Measurements from ENCODE around the gene OR8B3. TPM values are rescaled to one million over a fixed set of nuclear protein-coding genes. Genes with fewer than 3 reads are reported as not detected.
A peak's percentile ranks its signal among the peaks of the same experiment; 100 is the strongest.
"Not testable (repeated sequence)": the region's sequence is repeated elsewhere in the genome, so short reads cannot be mapped to it uniquely, and the experiment has no call there.

OR8B3 gene
- total RNA-seq, 2 experiments from 2014 or later, result not detected

DNA sequence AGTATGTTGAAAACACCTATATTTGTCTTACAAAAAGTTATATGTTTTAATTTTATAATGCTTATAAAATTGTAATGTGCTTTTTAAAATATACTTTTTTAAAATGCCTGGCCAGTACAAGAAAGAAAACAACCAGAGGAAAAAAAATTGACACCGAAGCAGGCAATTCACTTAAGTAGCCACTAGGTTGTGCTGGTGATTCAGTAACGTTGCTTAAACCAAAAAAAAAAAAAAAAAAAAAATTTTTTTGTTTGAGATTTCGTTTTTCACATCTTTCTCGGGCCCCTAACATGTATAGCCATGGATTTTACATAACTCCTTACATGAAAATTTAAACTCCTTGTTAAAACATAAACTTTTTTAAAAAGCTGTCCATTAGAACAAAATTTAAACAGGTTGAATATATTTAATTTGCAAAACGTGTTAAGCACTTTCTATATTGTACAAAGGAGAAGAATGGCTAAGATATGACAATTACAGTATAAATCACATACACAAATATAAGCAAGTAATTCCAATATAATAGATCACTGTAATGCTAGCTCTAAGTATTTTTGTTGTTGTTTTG lies 16.6 kb upstream of the OR8B3 start:
- no peak for DNase-seq
- intact Hi-C loops (cut with micrococcal nuclease), result loop anchor here (1.0 to 10.0 kb wide), 3 partner anchors 171 to 449 kb away; partner anchors contain the start of gene ROBO3
- Mint-ChIP-seq H3K4me3 (no peak overlapping the region), H3K4me1 (ENCODE audit: low read depth) (no peaks in the 10 kb centered on the region), H3K36me3 (ENCODE audit: low read depth) (no peaks in the 10 kb centered on the region), H3K9me3 (no peaks in the 10 kb centered on the region), H3K27me3 (ENCODE audit: low read depth) (peaks cover 15% of the 10 kb centered on the region), H3K27ac (no peak overlapping the region)
- CTCF ChIA-PET, result interaction anchor here (0.6 to 2.1 kb wide), 12 partner anchors 13 to 1025 kb away, joined by 3 to 17 read pairs (median 4); no protein-coding TSS in a partner anchor

DNA sequence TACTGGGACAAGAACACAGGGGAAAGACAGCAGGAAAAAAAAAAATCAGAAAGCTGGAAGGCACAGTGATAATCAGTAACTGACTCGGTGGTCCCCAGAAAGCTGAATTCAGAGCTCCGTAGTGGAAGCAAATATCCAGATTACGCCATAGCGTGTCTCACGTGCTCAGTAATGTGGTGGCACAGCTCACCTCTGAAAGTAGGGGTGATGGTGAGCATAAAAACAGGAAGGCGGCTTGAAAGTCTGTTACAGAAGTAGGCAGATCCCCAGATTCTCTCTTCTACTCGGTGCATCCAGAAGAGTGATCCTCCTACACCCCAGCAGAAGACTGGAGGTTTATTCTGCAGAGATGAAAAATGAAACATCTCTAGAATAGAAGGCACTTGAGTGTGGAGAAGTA lies 11.1 kb upstream of the OR8B3 start:
- no peaks in the 10 kb centered on the region for H3K9me3 Mint-ChIP-seq
- CTCF ChIA-PET, result no interaction called here
- no peaks in the 10 kb centered on the region for H3K4me1 Mint-ChIP-seq (ENCODE audit: low read depth)
- intact Hi-C loops (cut with micrococcal nuclease), result loop anchor here (10.0 kb wide), 1 partner anchor 455 kb away; the partner anchor contains the start of gene ROBO3
- H3K4me3 Mint-ChIP-seq, result no peak overlapping the region
- H3K27me3 Mint-ChIP-seq (ENCODE audit: low read depth), result peaks cover 16% of the 10 kb centered on the region
- DNase-seq, result no peak
- no peaks in the 10 kb centered on the region for H3K36me3 Mint-ChIP-seq (ENCODE audit: low read depth)
- H3K27ac Mint-ChIP-seq, result no peak overlapping the region

DNA sequence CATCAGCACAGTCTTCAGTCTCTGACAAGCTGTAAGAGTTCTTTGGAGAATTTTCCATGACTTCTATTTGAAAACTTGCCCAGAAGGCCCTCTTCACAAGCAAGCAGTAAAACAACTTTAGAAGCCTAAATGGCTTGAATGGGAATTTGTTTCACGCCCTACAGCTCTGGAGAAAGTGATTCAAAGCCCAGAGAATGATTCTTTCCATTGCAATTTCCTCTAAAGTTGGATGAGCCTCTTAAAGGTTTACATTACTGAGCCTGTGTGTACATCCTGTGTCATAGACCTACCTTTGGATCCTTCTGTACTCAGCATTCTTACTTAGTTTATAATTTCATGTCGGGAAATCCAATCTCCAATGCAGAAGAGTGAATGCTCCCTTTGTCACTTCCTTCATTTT lies 6.8 kb upstream of the OR8B3 start:
- Mint-ChIP-seq H3K4me1 (ENCODE audit: low read depth) (no peaks in the 10 kb centered on the region), H3K27me3 (ENCODE audit: low read depth) (peaks cover 10% of the 10 kb centered on the region), H3K36me3 (ENCODE audit: low read depth) (peaks cover 1% of the 10 kb centered on the region), H3K4me3 (no peak overlapping the region), H3K27ac (no peak overlapping the region), H3K9me3 (no peaks in the 10 kb centered on the region)
- intact Hi-C loops (cut with micrococcal nuclease), result no loop called here
- no peak for DNase-seq
- CTCF ChIA-PET, result no interaction called here

DNA sequence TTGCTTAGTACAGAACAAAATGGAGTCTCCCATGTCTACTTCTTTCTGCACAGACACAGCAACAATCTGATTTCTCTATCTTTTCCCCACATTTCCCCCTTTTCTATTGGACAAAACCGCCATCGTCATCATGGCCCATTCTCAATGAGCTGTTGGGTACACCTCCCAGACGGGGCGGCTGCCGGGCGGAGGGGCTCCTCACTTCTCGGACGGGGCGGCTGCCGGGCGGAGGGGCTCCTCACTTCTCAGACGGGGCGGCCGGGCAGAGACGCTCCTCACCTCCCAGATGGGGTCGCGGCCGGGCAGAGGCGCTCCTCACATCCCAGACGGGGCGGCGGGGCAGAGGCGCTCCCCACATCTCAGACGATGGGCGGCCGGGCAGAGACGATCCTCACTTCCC lies 4.4 kb upstream of the OR8B3 start:
- not testable (repeated sequence) for DNase-seq; H3K4me3 Mint-ChIP-seq; H3K36me3 Mint-ChIP-seq (ENCODE audit: low read depth); H3K4me1 Mint-ChIP-seq (ENCODE audit: low read depth); H3K27ac Mint-ChIP-seq; H3K27me3 Mint-ChIP-seq (ENCODE audit: low read depth); H3K9me3 Mint-ChIP-seq
- intact Hi-C loops (cut with micrococcal nuclease), result loop anchor here (2.0 to 5.0 kb wide), 2 partner anchors 331 to 434 kb away; no protein-coding TSS in a partner anchor
- CTCF ChIA-PET, result interaction anchor here (1.9 to 2.8 kb wide), 2 partner anchors 13 to 182 kb away, joined by 9 to 16 read pairs; no protein-coding TSS in a partner anchor

DNA sequence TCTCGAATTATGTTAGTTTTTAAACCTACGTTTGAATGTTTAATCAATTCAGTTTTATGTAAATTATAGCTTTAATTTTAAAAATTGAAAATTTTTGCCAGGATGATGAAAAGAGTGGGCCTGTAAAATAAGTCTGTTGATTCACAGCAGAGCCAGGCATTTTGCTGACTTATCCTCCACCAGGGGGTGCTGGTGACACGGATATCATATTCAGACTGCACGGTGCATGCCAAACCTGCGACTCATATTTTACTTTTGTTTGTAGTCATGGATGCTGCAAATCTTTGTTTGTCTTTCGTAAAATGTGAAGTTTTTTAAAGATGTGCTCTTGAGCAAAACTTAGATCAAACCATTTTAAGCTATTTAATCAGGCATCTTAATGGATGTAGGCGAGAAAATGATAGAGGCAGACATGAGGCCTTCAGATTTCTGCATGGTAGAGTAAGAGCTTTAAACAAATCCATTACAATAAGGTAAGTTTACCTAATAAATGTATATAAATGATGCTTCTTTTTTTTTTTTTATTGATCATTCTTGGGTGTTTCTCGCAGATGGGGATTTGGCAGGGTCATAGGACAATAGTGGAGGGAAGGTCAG lies 3.6 kb upstream of the OR8B3 start:
- CTCF ChIA-PET, result interaction anchor here (0.6 to 2.8 kb wide), 12 partner anchors 8 to 500 kb away, joined by 3 to 16 read pairs (median 3); no protein-coding TSS in a partner anchor
- H3K36me3 Mint-ChIP-seq (ENCODE audit: low read depth), result peaks cover 1% of the 10 kb centered on the region
- H3K27me3 Mint-ChIP-seq (ENCODE audit: low read depth), result peaks cover 6% of the 10 kb centered on the region
- intact Hi-C loops (cut with micrococcal nuclease), result loop anchor here (1.0 to 5.0 kb wide), 3 partner anchors 184 to 434 kb away; no protein-coding TSS in a partner anchor
- no peak overlapping the region for H3K27ac Mint-ChIP-seq
- H3K4me3 Mint-ChIP-seq, result no peak overlapping the region
- H3K9me3 Mint-ChIP-seq, result no peaks in the 10 kb centered on the region
- peak; percentile 82 for DNase-seq
- no peaks in the 10 kb centered on the region for H3K4me1 Mint-ChIP-seq (ENCODE audit: low read depth)

DNA sequence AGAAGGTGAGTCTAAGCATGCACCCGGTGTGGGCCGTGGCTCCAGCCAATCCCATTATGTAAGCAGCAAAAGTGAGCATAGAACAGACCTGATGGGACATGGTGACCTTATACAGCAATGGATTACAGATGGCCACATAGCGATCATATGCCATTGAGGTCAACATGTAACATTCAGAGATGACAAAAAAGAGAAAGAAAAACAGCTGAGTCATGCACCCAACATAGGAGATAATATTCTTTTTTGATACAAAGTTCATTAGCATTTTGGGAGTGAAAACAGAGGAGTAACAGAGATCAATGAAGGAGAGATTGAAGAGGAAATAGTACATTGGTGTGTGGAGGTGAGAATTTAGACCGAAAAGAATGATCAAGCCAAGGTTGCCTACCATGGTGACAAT lies 2.0 kb downstream of the OR8B3 start:
- H3K4me3 Mint-ChIP-seq; intact Hi-C loops (cut with micrococcal nuclease); CTCF ChIA-PET; DNase-seq; H3K9me3 Mint-ChIP-seq; H3K36me3 Mint-ChIP-seq (ENCODE audit: low read depth); H3K4me1 Mint-ChIP-seq (ENCODE audit: low read depth); H3K27me3 Mint-ChIP-seq (ENCODE audit: low read depth); H3K27ac Mint-ChIP-seq: not testable (repeated sequence)

DNA sequence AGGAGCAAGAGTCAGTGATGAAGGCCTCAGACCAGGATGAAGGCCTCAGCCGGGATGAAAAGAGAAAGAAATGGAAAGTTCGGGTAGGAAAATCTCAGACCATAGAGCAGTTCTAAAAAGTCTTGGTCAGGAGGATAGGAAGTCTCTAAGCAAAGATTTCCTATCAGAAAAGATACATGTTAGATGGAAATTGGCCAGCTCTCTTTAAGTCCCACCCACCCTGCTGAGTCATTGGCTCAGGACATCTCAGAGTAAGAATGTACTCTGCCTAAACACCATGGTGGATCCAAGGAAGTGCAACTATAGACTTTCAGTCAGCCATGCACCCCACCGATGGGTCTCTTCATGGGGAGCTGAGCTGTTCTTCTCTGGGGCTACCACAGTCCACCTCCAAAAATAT lies 4.4 kb downstream of the OR8B3 start:
- CTCF ChIA-PET, result interaction anchor here (1.0 kb wide), 1 partner anchor 8 kb away, joined by 3 read pairs; no protein-coding TSS in a partner anchor
- H3K4me3 Mint-ChIP-seq, result no peak overlapping the region
- no peaks in the 10 kb centered on the region for H3K4me1 Mint-ChIP-seq (ENCODE audit: low read depth)
- H3K27ac Mint-ChIP-seq, result no peak overlapping the region
- H3K9me3 Mint-ChIP-seq, result no peaks in the 10 kb centered on the region
- H3K36me3 Mint-ChIP-seq (ENCODE audit: low read depth), result no peaks in the 10 kb centered on the region
- intact Hi-C loops (cut with micrococcal nuclease), result no loop called here
- H3K27me3 Mint-ChIP-seq (ENCODE audit: low read depth), result peaks cover 11% of the 10 kb centered on the region
- DNase-seq, result no peak

DNA sequence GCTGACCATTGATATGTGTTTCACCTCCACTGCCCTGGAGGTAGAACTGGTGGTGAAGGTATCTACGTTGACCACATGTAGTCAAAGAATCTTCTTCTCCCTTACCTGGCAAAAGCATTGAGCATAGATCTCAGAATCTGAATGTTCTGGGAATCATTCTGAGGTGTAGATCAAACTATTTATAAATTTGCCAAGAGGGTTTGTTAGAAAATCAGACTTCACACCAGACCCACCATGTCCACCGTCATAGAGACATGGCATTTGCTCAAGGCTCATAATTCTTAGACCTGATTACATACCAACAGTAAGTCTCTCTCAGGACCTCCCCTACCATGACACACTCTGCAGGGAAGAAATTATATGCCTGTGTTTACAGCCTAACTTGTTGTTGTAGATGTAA lies 14.4 kb downstream of the OR8B3 start, which contains the start of gene OR8B2:
Gene OR8B2, minus strand, starts transcription at position 101 of the 400 bp plus-strand sequence. CDS start 1,156 bp downstream, outside the sequence.
- H3K27me3 Mint-ChIP-seq (ENCODE audit: low read depth), result peaks cover 5% of the 10 kb centered on the region

DNA sequence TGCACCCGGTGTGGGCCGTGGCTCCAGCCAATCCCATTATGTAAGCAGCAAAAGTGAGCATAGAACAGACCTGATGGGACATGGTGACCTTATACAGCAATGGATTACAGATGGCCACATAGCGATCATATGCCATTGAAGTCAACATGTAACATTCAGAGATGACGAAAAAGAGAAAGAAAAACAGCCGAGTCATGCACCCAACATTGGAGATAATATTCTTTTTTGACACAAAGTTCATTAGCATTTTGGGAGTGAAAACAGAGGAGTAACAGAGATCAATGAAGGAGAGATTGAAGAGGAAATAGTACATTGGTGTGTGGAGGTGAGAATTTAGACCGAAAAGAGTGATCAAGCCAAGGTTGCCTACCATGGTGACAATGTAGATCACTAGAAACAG lies 16.0 kb downstream of the OR8B3 start:
- H3K36me3 Mint-ChIP-seq (ENCODE audit: low read depth); H3K4me3 Mint-ChIP-seq; H3K9me3 Mint-ChIP-seq; DNase-seq; CTCF ChIA-PET; intact Hi-C loops (cut with micrococcal nuclease); H3K4me1 Mint-ChIP-seq (ENCODE audit: low read depth); H3K27me3 Mint-ChIP-seq (ENCODE audit: low read depth); H3K27ac Mint-ChIP-seq: not testable (repeated sequence)

More for the DNA sequence above, 14.4 kb downstream of the OR8B3 start, which contains the start of gene OR8B2:
- intact Hi-C loops (cut with micrococcal nuclease), result no loop called here
- H3K36me3 Mint-ChIP-seq (ENCODE audit: low read depth), result no peaks in the 10 kb centered on the region
- H3K27ac Mint-ChIP-seq, result no peak within 1 kb of the TSS
- no peak for DNase-seq
- CTCF ChIA-PET, result no interaction called here
- H3K4me1 Mint-ChIP-seq (ENCODE audit: low read depth), result no peaks in the 10 kb centered on the region
- H3K9me3 Mint-ChIP-seq, result no peaks in the 10 kb centered on the region
- no peak within 1 kb of the TSS for H3K4me3 Mint-ChIP-seq

DNA sequence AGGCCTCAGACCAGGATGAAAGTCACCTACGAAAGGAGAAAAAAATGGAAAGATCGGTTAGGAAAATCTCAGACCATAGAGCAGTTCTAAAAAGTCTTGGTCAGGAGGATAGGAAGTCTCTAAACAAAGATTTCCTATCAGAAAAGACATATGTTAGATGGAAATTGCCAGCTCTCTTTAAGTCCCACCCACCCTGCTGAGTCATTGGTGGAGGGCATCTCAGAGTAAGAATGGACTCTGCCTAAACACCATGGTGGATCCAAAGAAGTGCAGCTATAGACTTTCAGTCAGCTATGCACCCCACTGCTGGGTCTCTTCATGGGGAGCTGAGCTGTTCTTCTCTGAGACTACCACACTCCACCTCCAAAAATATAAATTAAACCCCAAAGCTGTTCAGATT lies 18.2 kb downstream of the OR8B3 start:
- H3K4me3 Mint-ChIP-seq, result no peak overlapping the region
- no peaks in the 10 kb centered on the region for H3K27me3 Mint-ChIP-seq (ENCODE audit: low read depth)
- intact Hi-C loops (cut with micrococcal nuclease), result no loop called here
- no peaks in the 10 kb centered on the region for H3K9me3 Mint-ChIP-seq
- H3K4me1 Mint-ChIP-seq (ENCODE audit: low read depth), result no peaks in the 10 kb centered on the region
- no peaks in the 10 kb centered on the region for H3K36me3 Mint-ChIP-seq (ENCODE audit: low read depth)
- H3K27ac Mint-ChIP-seq, result no peak overlapping the region
- no peak for DNase-seq
- CTCF ChIA-PET, result interaction anchor here (0.6 kb wide), 1 partner anchor 364 kb away, joined by 4 read pairs; no protein-coding TSS in a partner anchor

DNA sequence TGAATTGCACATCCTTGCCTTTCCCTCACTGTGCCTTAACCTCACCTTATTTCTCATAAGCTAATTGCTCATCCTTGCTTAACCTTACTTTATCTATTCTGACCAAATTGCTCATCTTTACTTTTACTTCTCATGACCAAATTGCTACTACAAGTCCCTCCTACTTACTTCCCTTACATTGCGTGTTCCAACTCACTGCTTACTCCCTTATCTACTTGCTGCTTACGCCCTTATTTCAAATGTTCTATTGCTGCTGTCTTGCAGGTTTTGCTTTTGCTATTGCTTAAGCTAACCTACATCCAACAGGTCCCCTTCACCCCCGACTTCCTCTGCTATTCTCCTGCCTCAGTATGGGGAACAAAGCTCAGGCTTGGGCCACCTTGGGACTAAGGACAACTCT lies 22.5 kb downstream of the OR8B3 start:
- Mint-ChIP-seq H3K36me3 (ENCODE audit: low read depth) (no peaks in the 10 kb centered on the region), H3K4me3 (no peak overlapping the region), H3K9me3 (no peaks in the 10 kb centered on the region), H3K27ac (no peak overlapping the region), H3K27me3 (ENCODE audit: low read depth) (peaks cover 4% of the 10 kb centered on the region), H3K4me1 (ENCODE audit: low read depth) (no peaks in the 10 kb centered on the region)
- intact Hi-C loops (cut with micrococcal nuclease), result no loop called here
- CTCF ChIA-PET, result interaction anchor here (0.6 kb wide), 1 partner anchor 14 kb away, joined by 3 read pairs; no protein-coding TSS in a partner anchor
- no peak for DNase-seq

DNA sequence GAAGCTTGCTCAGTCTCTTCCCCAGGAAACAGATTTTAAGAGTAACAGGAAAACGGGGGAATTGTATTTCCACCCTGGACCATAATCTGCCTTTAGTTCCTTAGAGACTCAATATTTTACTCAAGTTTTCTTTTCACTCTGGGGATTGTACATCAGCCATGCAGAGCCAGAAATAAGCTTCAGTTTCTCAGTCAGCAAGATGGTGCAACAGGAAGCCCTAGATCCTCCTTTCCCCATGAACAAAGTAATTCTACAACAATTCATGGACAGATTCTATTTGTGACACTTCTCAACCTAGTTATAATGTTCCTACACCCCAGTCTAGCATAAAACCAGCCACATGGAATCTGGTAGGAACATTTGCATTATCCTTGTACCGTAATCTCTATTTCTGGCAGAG lies 39.3 kb downstream of the OR8B3 start:
- no peaks in the 10 kb centered on the region for H3K36me3 Mint-ChIP-seq (ENCODE audit: low read depth)
- H3K4me3 Mint-ChIP-seq, result no peak overlapping the region
- no peaks in the 10 kb centered on the region for H3K9me3 Mint-ChIP-seq
- H3K27me3 Mint-ChIP-seq (ENCODE audit: low read depth), result peaks cover 3% of the 10 kb centered on the region
- no peak overlapping the region for H3K27ac Mint-ChIP-seq
- intact Hi-C loops (cut with micrococcal nuclease), result no loop called here
- CTCF ChIA-PET, result no interaction called here
- no peaks in the 10 kb centered on the region for H3K4me1 Mint-ChIP-seq (ENCODE audit: low read depth)
- DNase-seq, result no peak
